K562 (cell line): Measurements from ENCODE around the gene SCYL1. TPM values are rescaled to one million over a fixed set of nuclear protein-coding genes. Genes with fewer than 3 reads are reported as not detected.

ENCODE experiments used
- ARNT ChIP-seq, 2 experiments: fragments of 450-650 bp; IDR thresholded peaks; 2 replicates each; pipeline ENCODE4 v1.6.1; 2016; ENCODE audit warnings: mild to moderate bottlenecking in 1 of 2
- CSDE1 ChIP-seq, 2 experiments: fragments of 450-650 bp; IDR thresholded peaks; 2 replicates each; pipeline ENCODE4 v1.6.1; 2016; ENCODE audit warnings: mild to moderate bottlenecking in 1 of 2
- MYC ChIP-seq, 2 experiments: fragments of 250-450 bp in 1 of 2; sonication (Bioruptor Pico) in 1 of 2; IDR thresholded peaks; 2 replicates each; pipeline versions ENCODE4 v1.5.1 to v1.6.1; 2012 to 2021; ENCODE audit warnings: low read depth in 2 of 2, borderline replicate concordance in 1 of 2, improper control_type of control experiment in 1 of 2, low read length in 1 of 2, mild to moderate bottlenecking in 1 of 2, moderate library complexity in 1 of 2
- OTX1 ChIP-seq: fragments of 450-650 bp; formaldehyde crosslinking; IDR thresholded peaks from 2 replicates; pipeline ENCODE4 v1.4.0; 2022; ENCODE audit warnings: mild to moderate bottlenecking
- RFX1 ChIP-seq: fragments of 450-650 bp; IDR thresholded peaks from 2 replicates; pipeline ENCODE4 v1.6.1; 2016; ENCODE audit warnings: mild to moderate bottlenecking, moderate library complexity
- SAP30 ChIP-seq: fragments of 200-600 bp; sonication (generic); IDR thresholded peaks from 2 replicates; pipeline ENCODE4 v1.6.1; 2012; ENCODE audit warnings: borderline replicate concordance, low read depth, mild to moderate bottlenecking, moderate library complexity, low read length, control low read depth, inconsistent platforms; ENCODE audit not compliant: insufficient read depth, poor library complexity, severe bottlenecking
- SIN3A ChIP-seq, 2 experiments: fragments of 150-350 bp in 1 of 2; IDR thresholded peaks; 2 replicates each; pipeline ENCODE4 v1.6.1; 2011 to 2016; ENCODE audit warnings: borderline replicate concordance in 2 of 2, low read depth in 2 of 2, low read length in 2 of 2, mild to moderate bottlenecking in 2 of 2, moderate library complexity in 2 of 2; ENCODE audit not compliant: control insufficient read depth in 1 of 2
- ZNF282 ChIP-seq: sonication (generic); formaldehyde crosslinking; IDR thresholded peaks from 2 replicates; pipeline ENCODE4 v1.8.1; 2023; ENCODE audit warnings: missing genetic modification reagents
- ZNF644 ChIP-seq: fragments of 200-800 bp; sonication (Bioruptor generic); IDR thresholded peaks from 2 replicates; pipeline ENCODE4 v1.6.1; 2016; ENCODE audit warnings: low read depth, missing genetic modification characterization, missing compliant biosample characterization
- ZNF75A ChIP-seq: fragments of 450-650 bp; formaldehyde crosslinking; IDR thresholded peaks from 2 replicates; pipeline ENCODE4 v1.4.0; 2020; ENCODE audit warnings: mild to moderate bottlenecking
- polyA plus RNA-seq, 8 experiments: library from polyadenylated mRNA; depleted of rRNA in 4 of 8; stranded (reverse) in 5 of 8; unstranded in 3 of 8; fragments of >200 nt; fragmentation: Nextera tagmentation in 2 of 8; fragmentation: Illumina TruSeq in 1 of 8; extraction: Ambion mirVana in 2 of 8; extraction: Trizol in 1 of 8; gene quantifications; 2 replicates each; pipeline versions ENCODE4 v1.2.1 to v1.2.3, GENCODE V29; 2011 to 2014; ENCODE audit warnings: inconsistent platforms in 1 of 8, missing spikeins in 1 of 8
- total RNA-seq, 7 experiments: library from RNA; depleted of rRNA in 6 of 7; stranded (reverse); fragments of >200 nt in 6 of 7; fragmentation: Illumina TruSeq in 2 of 7; extraction: Trizol in 2 of 7; gene quantifications; 2 replicates each; pipeline versions ENCODE4 v1.2.1 to v1.2.3, GENCODE V29; 2011 to 2021; ENCODE audit warnings: low replicate concordance in 1 of 7
- TF ChIP-seq, protein P1 (sequence below): sonication (generic); formaldehyde crosslinking; IDR thresholded peaks from 2 replicates; pipeline ENCODE4 v1.8.0; 2023; ENCODE audit warnings: missing genetic modification reagents, mild to moderate bottlenecking, borderline replicate concordance
- TF ChIP-seq, protein P2 (sequence below): fragments of 250-450 bp; sonication (Bioruptor Pico); IDR thresholded peaks from 2 replicates; pipeline ENCODE4 v1.5.0; 2022; ENCODE audit warnings: mild to moderate bottlenecking
- TF ChIP-seq, protein P3 (sequence below): fragments of 250-450 bp; sonication (Bioruptor Pico); IDR thresholded peaks from 2 replicates; pipeline ENCODE4 v1.5.0; 2021
- TF ChIP-seq, protein P4 (sequence below): sonication (generic); formaldehyde crosslinking; IDR thresholded peaks from 2 replicates; pipeline ENCODE4 v1.8.1; 2023; ENCODE audit warnings: mild to moderate bottlenecking, missing genetic modification reagents

Gene SCYL1
- total and polyA plus RNA-seq, 9 of the 15 experiments (the other 6 are each of a cell fraction or from before 2014, with no cell fraction given) = 1.9 to 145 (median 57.6) TPM

DNA sequence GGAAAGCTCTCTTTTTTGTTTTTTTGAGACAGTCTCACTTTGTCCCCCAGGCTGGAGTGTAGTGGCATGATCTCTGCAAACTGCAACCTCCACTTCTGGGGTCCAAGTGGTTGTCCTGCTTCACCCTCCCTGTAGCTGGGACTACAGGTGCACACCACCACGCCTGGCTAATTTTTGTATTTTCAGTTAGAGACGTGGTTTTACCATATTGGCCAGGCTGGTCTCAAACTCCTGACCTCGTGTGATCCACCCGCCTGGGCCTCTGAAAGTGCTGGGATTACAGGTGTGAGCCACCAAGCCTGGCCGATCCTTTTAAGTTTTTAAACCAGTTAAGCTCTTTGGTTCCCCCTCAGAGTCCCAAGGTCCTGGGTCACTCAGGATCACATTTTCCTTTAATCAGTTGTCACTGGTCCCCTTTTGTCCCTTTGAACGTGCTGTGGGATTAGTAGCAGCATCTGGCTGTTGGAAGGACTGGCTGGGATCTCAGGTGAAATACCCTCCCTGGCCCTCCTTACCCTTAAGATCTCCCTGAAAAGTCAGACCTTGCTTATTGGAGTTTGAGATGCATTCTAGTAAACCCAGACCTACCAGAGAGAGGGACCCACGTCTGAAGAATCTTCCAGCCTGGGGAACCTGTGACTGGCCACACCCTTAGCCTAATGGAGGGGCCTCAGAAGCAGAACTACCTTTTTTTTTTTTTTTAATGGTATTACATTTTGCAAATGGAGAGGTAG, 17.9 kb upstream of the SCYL1 start (continued):
- TF ChIP-seq ZNF75A = peak; percentile 85
- TF ChIP-seq CSDE1 (IDR thresholded peaks at IDR 0.05) = 0 out of 4 replicates have a peak, but pooled peaks of 1 of the 2 experiments have one; percentile 26
- peak; percentile 54 to 62; a peak in 3 of 4 replicates for TF ChIP-seq ARNT (IDR thresholded peaks at IDR 0.05)
- no peak; the same call in 1 of the 2 replicates for TF ChIP-seq RFX1
- TF ChIP-seq OTX1 (CRISPR knock-in tag) = peak; percentile 100
- TF ChIP-seq, protein P1, sequence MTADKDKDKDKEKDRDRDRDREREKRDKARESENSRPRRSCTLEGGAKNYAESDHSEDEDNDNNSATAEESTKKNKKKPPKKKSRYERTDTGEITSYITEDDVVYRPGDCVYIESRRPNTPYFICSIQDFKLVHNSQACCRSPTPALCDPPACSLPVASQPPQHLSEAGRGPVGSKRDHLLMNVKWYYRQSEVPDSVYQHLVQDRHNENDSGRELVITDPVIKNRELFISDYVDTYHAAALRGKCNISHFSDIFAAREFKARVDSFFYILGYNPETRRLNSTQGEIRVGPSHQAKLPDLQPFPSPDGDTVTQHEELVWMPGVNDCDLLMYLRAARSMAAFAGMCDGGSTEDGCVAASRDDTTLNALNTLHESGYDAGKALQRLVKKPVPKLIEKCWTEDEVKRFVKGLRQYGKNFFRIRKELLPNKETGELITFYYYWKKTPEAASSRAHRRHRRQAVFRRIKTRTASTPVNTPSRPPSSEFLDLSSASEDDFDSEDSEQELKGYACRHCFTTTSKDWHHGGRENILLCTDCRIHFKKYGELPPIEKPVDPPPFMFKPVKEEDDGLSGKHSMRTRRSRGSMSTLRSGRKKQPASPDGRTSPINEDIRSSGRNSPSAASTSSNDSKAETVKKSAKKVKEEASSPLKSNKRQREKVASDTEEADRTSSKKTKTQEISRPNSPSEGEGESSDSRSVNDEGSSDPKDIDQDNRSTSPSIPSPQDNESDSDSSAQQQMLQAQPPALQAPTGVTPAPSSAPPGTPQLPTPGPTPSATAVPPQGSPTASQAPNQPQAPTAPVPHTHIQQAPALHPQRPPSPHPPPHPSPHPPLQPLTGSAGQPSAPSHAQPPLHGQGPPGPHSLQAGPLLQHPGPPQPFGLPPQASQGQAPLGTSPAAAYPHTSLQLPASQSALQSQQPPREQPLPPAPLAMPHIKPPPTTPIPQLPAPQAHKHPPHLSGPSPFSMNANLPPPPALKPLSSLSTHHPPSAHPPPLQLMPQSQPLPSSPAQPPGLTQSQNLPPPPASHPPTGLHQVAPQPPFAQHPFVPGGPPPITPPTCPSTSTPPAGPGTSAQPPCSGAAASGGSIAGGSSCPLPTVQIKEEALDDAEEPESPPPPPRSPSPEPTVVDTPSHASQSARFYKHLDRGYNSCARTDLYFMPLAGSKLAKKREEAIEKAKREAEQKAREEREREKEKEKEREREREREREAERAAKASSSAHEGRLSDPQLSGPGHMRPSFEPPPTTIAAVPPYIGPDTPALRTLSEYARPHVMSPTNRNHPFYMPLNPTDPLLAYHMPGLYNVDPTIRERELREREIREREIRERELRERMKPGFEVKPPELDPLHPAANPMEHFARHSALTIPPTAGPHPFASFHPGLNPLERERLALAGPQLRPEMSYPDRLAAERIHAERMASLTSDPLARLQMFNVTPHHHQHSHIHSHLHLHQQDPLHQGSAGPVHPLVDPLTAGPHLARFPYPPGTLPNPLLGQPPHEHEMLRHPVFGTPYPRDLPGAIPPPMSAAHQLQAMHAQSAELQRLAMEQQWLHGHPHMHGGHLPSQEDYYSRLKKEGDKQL (CRISPR knock-in tag) = 0 out of 2 replicates have a peak, but pooled peaks have one; percentile 81
- TF ChIP-seq, protein P2, sequence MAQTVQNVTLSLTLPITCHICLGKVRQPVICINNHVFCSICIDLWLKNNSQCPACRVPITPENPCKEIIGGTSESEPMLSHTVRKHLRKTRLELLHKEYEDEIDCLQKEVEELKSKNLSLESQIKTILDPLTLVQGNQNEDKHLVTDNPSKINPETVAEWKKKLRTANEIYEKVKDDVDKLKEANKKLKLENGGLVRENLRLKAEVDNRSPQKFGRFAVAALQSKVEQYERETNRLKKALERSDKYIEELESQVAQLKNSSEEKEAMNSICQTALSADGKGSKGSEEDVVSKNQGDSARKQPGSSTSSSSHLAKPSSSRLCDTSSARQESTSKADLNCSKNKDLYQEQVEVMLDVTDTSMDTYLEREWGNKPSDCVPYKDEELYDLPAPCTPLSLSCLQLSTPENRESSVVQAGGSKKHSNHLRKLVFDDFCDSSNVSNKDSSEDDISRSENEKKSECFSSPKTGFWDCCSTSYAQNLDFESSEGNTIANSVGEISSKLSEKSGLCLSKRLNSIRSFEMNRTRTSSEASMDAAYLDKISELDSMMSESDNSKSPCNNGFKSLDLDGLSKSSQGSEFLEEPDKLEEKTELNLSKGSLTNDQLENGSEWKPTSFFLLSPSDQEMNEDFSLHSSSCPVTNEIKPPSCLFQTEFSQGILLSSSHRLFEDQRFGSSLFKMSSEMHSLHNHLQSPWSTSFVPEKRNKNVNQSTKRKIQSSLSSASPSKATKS (CRISPR knock-in tag) = peak; percentile 61
- TF ChIP-seq, protein P3, sequence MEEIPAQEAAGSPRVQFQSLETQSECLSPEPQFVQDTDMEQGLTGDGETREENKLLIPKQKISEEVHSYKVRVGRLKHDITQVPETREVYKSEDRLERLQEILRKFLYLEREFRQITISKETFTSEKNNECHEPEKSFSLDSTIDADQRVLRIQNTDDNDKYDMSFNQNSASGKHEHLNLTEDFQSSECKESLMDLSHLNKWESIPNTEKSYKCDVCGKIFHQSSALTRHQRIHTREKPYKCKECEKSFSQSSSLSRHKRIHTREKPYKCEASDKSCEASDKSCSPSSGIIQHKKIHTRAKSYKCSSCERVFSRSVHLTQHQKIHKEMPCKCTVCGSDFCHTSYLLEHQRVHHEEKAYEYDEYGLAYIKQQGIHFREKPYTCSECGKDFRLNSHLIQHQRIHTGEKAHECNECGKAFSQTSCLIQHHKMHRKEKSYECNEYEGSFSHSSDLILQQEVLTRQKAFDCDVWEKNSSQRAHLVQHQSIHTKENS = peak; percentile 81
- TF ChIP-seq ZNF644 (tag) = 0 out of 2 replicates have a peak, but pooled peaks have one; percentile 27
- TF ChIP-seq MYC (IDR thresholded peaks at IDR 0.05; ENCODE audit: low read depth, low read length) = no peak
- TF ChIP-seq MYC (CRISPR knock-in tag; IDR thresholded peaks at IDR 0.05; ENCODE audit: borderline replicate concordance, low read depth) = peak; percentile 94
- 0 out of 2 replicates have a peak, but pooled peaks have one; percentile 71 for TF ChIP-seq ZNF282
- TF ChIP-seq SAP30 = no peak
- TF ChIP-seq, protein P4, sequence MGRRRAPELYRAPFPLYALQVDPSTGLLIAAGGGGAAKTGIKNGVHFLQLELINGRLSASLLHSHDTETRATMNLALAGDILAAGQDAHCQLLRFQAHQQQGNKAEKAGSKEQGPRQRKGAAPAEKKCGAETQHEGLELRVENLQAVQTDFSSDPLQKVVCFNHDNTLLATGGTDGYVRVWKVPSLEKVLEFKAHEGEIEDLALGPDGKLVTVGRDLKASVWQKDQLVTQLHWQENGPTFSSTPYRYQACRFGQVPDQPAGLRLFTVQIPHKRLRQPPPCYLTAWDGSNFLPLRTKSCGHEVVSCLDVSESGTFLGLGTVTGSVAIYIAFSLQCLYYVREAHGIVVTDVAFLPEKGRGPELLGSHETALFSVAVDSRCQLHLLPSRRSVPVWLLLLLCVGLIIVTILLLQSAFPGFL (CRISPR knock-in tag) = peak; percentile 98; the same call in 1 of the 2 replicates
- peak in 1 of 2 experiments; percentile 98; a peak in 3 of 4 replicates for TF ChIP-seq SIN3A (IDR thresholded peaks at IDR 0.05; ENCODE audit: borderline replicate concordance in 2 of 2, control insufficient read depth in 1 of 2, low read depth in 2 of 2, low read length in 2 of 2)
